Activated CD8-positive, alpha-beta memory T cell treated with anti-CD3 and anti-CD28 coated beads for 4 hours (primary cell): ENCODE results near the gene CCNY.

Source experiments
- DNase-seq, 2 donors: peaks; one replicate each; pipeline ENCODE4 v3.0.0-alpha.2; 2020; ENCODE audit warnings: low read depth in 2 of 2

Gene CCNY

DNA sequence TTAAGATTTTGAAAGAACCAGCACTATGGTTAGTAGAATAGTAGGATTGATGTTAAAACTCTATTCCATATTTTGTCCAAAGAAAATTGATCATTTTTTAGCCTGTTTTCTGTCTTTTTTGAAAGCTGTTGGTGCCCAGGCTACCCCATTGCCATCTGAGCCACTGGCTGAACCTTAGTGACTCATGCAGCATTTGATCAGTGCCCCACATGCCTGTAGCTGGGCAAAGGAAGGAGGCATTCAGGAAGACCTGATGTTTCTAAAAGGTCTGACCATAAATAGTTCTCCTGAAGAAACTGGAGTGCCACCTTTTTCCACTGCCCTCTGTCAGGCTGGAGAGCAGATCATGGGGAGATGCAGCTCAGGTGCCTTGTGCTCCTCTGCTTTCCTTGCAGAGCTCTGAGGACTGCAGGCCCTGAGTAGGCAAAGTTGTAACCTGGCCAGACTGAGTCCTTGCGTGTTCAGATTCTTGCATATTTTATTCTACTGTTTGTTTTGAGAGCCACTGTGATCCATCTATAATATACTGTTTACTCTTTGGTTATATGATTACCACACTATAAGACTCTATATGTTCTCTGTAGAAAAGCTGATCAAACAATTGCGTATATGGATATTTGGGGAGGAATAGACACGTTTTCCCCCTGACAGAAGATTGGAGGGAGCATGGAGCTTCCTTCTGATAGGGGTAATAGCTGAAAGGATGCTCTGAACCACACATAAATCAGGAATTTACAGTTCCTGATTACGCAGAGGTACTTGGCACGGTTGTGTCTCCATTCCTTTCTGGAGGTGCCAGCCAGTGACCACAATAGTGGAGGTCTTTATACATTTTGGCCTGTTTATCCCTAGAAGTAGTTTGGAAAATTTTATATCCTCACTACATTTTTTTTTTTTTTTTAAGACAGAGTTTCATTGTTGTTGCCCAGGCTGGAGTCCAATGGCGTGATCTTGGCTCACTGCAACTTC, 219.9 kb downstream of the CCNY start:
- DNase-seq: no peak

DNA sequence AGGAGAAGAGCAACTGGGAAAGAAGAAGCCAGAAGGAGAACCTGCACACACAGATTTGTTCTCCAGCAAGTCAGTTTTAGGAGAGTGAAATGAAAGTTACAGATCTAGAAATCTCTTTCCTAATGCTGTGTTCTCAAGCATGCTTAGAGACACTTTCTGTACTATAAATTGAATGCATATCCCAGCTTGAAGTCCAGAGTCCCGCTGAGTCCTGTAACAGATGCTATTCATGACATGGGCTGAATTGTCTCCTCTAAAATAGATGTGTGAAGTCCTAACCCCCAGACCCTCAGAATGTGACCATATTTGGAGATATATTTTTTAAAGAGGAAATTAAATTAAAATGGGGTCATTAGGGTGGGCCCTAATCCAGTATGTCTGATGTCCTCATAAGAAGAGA, 222.0 kb downstream of the CCNY start:
- DNase-seq: no peak

DNA sequence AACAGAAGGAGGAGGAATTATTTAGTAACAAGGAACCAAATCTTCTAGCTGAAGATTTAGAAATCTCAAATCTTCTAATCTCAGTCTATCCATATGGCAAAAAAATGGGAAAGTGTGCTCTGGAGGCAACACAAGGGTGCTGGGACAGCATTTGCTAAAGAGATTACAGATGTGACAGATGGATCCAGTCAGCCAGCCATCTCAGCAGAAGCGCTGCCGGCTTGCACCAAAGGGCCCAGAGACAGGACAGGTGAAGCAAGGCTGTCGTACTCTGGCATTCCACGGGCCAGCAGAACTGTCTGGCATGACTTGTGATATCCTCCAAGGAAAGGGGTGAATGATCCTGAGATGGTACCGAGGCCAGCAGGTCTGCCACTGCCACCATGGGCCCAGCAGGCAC, 223.1 kb downstream of the CCNY start:
- no peak for DNase-seq

- DNase-seq: no peak
Measured at GRCh38 chr10:35561715-35562114, 225.4 kb downstream of the CCNY start.

- DNase-seq: no peak
Measured at GRCh38 chr10:35562427-35562826, 226.1 kb downstream of the CCNY start.

DNA sequence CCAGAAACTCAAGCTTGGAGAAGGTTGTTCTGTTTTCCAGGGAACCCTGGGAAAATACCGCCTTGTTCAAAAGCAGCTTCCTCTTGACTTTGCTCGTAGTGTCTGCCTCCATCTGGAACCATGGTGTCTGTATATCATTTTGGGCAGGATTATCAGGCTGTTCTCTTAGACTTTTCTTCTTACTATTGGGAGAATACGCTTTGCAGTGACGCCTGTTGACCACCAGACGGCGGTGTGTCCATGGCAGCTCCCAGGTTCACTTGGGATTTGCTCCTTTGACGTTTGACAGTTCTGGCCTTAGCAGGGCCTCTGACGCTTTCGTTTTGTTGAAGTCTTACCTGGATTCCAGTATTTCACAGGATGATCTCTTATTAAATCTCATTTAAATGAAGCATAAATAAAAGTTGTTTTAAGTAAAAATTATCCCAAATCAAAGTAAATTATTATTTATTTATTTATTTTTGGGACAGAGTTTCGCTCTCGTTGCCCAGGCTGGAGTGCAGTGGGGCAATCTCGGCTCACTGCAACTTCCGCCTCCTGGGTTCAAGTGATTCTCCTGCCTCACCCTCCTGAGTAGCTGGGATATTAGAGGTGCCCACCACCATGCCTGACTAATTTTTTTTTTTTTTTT, 227.1 kb downstream of the CCNY start:
- DNase-seq: no peak

DNA sequence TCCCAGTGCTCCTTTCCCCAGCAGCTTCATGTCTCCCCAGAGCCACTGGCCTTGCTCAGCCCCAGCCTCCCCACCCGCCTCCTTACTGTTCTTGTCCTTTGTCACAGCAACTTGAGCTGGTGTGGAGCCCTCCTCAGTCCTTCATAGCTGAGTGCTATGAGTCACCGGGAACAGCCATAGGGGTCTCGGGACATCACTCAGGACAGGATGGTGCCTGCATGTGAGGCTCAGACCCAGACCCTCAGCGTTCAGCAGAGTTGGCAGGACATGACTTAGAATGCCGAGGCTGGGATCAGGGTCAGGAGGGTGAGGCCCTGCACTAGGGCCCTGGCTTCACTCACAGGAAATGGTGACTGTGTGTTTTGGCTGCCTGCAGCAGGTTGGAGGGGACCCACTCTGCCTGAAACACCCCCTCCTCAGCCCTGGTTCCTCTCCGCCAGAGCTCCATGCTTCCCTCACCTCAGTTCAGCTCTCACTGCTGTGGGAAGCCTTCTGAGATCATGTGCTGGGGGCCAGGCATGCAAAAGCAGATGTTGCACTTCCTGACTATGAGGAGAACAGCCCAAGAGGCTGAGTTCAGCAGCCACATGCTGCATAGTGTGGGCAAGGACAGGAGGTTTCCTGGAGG, 228.1 kb downstream of the CCNY start:
- DNase-seq: no peak

DNA sequence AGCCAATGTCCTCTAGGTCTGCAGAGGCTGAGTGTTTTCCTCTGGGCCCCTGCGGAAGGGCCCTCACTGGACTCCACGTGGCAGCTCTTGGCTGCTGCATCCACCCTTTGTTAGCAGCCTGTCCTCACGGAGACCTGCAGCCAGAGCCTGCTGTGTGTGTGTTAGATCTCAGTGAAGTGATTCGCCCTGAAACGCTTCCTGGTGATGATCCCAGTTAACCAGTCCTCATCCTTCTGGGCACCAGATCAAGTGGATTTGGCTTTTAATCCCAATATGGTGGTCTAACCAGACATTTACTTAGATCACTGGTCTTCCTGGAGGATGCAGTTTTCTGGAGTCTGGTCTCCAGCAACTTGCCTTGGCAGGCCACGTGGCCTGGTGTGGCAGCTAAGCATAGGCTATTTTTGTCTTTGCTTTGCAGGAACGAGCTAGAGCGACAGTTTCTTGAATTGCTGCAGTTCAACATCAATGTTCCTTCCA, 229.3 kb downstream of the CCNY start:
- no peak for DNase-seq

GRCh38 chr10:35567951-35568350, 231.6 kb downstream of the CCNY start:
- no peak for DNase-seq

- DNase-seq: no peak
Measured at GRCh38 chr10:35568483-35569015, 232.2 kb downstream of the CCNY start.

DNA sequence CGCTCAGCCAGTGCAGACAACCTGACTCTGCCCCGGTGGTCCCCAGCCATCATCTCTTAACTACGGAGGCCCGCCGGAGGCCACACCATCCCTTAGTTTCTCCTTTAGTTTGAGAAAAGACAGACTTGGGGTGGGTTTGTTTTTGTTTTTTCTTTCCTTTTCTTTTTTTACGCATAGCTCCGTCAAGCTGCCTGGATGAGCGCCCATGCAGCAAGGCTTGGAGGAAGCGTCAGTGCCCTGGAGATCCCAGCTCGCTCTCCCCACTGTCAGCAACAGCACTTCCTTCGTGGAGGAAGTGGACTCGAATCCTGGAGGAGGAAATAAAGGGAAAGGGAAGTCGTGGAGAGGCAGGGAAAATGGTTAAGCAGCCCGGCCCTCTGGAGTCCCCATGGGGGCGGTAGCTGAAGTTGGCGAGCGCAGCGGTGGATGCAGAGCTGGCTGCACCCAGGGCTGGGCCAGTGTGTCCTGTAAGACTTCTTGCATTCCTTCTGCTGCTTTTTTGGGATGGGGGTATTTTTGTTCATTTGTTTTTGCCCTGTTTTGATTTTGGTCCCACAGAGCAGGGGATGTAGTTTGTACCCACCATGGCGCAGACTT, 232.9 kb downstream of the CCNY start:
- no peak for DNase-seq

GRCh38 chr10:35569836-35570235, 233.5 kb downstream of the CCNY start:
- DNase-seq: no peak

DNA sequence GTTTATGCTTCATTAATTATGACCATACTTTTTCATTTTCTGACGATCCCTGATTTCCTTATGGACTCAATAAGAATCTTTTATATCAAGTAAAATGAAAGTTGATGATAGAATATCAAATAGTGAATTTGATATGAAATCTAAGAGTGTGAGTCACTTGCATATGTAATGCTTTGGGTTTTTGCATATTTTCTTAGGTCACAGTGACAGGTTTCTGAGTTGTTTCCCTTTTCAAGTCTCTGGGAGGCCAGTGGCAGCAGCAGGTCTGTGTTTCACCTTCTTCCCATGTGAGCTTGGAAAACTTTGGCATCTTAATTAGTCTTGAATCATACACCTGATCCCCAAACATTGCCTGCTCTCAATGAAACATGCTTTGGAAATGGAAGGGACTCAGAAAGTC, 234.1 kb downstream of the CCNY start:
- no peak for DNase-seq

DNA sequence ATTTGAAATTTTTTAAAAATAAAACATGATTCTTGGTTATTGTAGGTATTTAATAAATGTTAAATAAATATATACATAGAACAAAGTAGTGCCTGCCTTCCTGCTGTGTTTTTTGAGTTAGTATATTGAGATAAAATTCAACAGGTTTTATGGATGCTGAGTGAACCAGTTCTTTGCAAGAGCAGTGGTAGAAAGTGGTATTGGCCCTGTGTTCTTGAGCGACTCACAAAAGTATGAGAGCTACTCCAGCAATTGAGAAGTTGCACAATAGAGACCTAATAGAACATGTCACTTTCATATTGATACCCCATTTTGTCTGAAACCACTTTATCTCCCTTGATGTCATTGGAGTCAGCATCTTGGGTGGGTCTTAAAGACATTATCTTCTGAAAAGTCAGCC, 236.3 kb downstream of the CCNY start:
- no peak for DNase-seq

DNA sequence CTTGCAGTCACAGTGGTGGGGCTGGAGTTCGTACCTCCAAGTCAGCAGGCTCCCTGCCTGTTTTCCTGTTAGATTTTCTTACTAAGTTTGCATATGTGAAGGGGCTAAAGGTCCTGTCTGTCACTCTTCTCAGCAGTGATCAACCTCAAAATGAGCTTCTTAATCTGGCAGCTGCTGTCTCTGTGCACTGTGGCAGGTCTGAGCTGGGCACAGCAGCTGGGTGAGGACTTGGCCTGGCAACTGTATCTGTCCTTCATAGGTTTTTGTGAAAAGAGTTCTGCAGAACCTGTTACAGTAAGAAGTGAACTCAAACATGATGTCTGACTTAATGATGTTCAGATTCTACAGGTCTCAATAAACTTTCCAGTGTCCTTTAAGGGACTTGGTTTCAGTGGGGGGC, 237.5 kb downstream of the CCNY start:
- no peak for DNase-seq

DNA sequence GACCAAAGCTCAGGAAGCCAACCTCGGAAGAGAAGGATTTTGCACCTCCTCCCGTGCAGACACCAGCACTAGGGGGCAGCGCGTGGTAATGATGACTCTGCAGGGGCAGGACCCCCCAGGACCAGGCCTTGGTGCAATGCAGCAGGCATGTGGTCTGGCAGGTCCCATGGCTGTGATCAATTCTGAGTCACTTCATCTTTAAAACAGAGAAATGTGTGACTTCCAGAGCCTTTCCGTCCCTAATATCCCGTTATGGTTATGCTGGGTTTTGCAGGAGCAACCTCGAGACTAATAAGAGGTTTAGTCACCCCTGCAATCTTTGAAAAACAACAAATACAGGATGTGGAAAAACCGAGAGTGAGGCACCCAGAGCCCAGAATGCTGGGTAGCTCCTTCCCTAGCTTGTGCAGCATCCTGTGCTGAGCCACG, 238.6 kb downstream of the CCNY start:
- DNase-seq: no peak

GRCh38 chr10:35575640-35576039, 239.3 kb downstream of the CCNY start:
- DNase-seq: no peak

GRCh38 chr10:35576730-35577129, 240.4 kb downstream of the CCNY start:
- no peak for DNase-seq

DNA sequence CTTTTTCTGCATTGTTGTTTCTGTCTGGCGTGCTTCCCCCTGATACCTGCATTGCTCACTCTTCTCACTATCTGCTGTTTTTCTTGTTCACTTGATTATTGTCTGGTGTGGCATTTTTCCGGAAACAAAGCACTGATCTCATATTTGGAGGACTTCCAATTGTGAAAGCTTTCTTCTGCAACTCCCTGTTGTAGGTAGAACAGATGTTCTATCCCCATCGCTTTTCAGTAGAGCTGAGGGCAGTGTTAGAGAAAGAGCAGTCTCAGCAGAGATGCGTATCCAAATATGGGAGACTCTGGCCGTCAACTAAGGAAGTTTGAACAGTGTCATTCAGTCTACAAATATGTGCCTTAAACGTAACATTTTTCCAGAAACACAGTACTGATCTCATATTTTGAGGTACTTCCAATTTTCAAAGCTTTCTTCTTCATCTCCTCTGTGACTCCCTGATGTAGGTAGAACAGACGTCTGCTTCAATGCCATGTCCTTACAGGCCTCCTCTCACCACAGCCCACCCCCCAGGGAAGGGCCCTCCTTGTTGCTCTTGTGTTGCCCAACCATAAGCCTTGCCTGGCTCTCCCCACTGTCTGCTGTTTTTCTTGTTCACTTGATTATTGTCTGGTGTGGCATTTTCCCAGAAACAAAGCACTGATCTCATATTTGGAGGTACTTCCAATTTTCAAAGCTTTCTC, 241.8 kb downstream of the CCNY start:
- no peak for DNase-seq

- DNase-seq: no peak
Measured at GRCh38 chr10:35578618-35578956, 242.3 kb downstream of the CCNY start.

- no peak for DNase-seq
Measured at GRCh38 chr10:35579116-35579515, 242.8 kb downstream of the CCNY start.
